Measurements from ENCODE around the gene TACR2. TPM values are rescaled to one million over a fixed set of nuclear protein-coding genes. Genes with fewer than 3 reads are reported as not detected.

TACR2 gene
- total and polyA plus RNA-seq, 2 of the 13 experiments (the other 11 are each of a cell fraction or from before 2014, with no cell fraction given), result 0.04 TPM; not detected in 1

DNA sequence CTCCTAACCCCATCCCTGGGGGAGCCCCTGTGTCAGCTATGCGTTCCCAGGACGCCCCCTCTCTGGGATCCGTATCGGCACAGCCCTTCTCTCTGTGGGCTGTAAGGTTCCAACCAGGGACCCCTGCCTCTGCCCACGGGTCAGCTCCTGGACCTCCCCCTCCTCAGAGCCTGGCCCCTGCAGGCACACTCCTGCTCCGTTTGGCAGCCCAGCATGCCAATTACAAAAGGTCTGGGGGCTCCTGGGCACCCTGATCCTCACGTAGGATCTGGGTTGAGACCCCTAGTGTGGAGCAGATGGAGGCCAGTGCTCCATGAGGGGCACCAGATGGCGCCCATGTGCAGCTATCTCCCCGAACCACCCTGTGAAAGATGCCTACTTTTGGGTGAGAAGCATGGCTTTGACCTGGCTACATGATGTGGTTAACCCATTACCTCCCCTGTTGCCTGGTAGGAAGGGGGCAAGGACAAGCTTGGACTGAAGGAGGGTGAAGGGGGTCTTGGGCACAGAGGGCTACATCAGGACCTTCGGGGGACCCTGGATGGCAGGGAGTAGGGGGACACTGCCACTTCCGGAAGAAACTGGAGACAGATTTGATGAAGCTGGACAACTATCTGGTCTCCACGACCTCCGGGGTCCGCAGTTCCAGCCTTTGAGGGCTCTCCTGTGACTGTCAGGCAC is 9.0 kb downstream of the TACR2 start (continued):
- TF ChIP-seq, protein P1, sequence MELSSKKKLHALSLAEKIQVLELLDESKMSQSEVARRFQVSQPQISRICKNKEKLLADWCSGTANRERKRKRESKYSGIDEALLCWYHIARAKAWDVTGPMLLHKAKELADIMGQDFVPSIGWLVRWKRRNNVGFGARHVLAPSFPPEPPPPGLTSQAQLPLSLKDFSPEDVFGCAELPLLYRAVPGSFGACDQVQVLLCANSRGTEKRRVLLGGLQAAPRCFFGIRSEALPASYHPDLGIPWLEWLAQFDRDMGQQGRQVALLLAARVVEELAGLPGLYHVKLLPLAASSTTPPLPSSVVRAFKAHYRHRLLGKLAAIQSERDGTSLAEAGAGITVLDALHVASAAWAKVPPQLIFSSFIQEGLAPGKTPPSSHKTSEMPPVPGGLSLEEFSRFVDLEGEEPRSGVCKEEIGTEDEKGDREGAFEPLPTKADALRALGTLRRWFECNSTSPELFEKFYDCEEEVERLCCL (CRISPR knock-in tag; IDR thresholded peaks at IDR 0.05; ENCODE audit: borderline replicate concordance), result no peak
- TF ChIP-seq SALL1 (CRISPR knock-in tag; IDR thresholded peaks at IDR 0.05) (no peak), ZNF282 (IDR thresholded peaks at IDR 0.05; ENCODE audit: partially characterized antibody) (no peak), PTBP1 (IDR thresholded peaks at IDR 0.05; ENCODE audit: low read depth, low read length, poor library complexity, severe bottlenecking) (no peak), CHD4 (IDR thresholded peaks at IDR 0.05; ENCODE audit: borderline replicate concordance, low read length) (no peak), SYNCRIP (IDR thresholded peaks at IDR 0.05; ENCODE audit: insufficient read depth, low read depth, low read length) (no peak), ZNF207 (IDR thresholded peaks at IDR 0.05; ENCODE audit: borderline replicate concordance) (no peak), BCL6 (CRISPR knock-in tag; IDR thresholded peaks at IDR 0.05) (no peak), MTF2 (CRISPR knock-in tag; IDR thresholded peaks at IDR 0.05; ENCODE audit: borderline replicate concordance) (0 out of 2 replicates have a peak, but pooled peaks have one; percentile 7), ZNF33B (CRISPR knock-in tag; IDR thresholded peaks at IDR 0.05) (no peak)
- TF ChIP-seq, protein P2, sequence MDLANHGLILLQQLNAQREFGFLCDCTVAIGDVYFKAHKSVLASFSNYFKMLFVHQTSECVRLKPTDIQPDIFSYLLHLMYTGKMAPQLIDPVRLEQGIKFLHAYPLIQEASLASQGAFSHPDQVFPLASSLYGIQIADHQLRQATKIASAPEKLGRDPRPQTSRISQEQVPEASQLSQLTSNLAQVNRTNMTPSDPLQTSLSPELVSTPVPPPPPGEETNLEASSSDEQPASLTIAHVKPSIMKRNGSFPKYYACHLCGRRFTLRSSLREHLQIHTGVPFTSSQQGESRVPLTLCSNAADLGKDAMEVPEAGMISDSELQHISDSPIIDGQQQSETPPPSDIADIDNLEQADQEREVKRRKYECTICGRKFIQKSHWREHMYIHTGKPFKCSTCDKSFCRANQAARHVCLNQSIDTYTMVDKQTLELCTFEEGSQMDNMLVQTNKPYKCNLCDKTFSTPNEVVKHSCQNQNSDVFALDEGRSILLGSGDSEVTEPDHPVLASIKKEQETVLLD (CRISPR knock-in tag; IDR thresholded peaks at IDR 0.05; ENCODE audit: low read depth), result no peak
- TF ChIP-seq, protein P3, sequence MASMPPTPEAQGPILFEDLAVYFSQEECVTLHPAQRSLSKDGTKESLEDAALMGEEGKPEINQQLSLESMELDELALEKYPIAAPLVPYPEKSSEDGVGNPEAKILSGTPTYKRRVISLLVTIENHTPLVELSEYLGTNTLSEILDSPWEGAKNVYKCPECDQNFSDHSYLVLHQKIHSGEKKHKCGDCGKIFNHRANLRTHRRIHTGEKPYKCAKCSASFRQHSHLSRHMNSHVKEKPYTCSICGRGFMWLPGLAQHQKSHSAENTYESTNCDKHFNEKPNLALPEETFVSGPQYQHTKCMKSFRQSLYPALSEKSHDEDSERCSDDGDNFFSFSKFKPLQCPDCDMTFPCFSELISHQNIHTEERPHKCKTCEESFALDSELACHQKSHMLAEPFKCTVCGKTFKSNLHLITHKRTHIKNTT (CRISPR knock-in tag; IDR thresholded peaks at IDR 0.05), result no peak
- TF ChIP-seq, protein P4, sequence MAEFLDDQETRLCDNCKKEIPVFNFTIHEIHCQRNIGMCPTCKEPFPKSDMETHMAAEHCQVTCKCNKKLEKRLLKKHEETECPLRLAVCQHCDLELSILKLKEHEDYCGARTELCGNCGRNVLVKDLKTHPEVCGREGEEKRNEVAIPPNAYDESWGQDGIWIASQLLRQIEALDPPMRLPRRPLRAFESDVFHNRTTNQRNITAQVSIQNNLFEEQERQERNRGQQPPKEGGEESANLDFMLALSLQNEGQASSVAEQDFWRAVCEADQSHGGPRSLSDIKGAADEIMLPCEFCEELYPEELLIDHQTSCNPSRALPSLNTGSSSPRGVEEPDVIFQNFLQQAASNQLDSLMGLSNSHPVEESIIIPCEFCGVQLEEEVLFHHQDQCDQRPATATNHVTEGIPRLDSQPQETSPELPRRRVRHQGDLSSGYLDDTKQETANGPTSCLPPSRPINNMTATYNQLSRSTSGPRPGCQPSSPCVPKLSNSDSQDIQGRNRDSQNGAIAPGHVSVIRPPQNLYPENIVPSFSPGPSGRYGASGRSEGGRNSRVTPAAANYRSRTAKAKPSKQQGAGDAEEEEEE (CRISPR knock-in tag; IDR thresholded peaks at IDR 0.05; ENCODE audit: borderline replicate concordance), result no peak
- TF ChIP-seq, protein P5, sequence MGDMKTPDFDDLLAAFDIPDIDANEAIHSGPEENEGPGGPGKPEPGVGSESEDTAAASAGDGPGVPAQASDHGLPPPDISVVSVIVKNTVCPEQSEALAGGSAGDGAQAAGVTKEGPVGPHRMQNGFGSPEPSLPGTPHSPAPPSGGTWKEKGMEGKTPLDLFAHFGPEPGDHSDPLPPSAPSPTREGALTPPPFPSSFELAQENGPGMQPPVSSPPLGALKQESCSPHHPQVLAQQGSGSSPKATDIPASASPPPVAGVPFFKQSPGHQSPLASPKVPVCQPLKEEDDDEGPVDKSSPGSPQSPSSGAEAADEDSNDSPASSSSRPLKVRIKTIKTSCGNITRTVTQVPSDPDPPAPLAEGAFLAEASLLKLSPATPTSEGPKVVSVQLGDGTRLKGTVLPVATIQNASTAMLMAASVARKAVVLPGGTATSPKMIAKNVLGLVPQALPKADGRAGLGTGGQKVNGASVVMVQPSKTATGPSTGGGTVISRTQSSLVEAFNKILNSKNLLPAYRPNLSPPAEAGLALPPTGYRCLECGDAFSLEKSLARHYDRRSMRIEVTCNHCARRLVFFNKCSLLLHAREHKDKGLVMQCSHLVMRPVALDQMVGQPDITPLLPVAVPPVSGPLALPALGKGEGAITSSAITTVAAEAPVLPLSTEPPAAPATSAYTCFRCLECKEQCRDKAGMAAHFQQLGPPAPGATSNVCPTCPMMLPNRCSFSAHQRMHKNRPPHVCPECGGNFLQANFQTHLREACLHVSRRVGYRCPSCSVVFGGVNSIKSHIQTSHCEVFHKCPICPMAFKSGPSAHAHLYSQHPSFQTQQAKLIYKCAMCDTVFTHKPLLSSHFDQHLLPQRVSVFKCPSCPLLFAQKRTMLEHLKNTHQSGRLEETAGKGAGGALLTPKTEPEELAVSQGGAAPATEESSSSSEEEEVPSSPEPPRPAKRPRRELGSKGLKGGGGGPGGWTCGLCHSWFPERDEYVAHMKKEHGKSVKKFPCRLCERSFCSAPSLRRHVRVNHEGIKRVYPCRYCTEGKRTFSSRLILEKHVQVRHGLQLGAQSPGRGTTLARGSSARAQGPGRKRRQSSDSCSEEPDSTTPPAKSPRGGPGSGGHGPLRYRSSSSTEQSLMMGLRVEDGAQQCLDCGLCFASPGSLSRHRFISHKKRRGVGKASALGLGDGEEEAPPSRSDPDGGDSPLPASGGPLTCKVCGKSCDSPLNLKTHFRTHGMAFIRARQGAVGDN (CRISPR knock-in tag; IDR thresholded peaks at IDR 0.05), result no peak

All from HepG2 (cell line).